ENCODE measurements around the gene SUMO3. TPM values are rescaled to one million over a fixed set of nuclear protein-coding genes. Genes with fewer than 3 reads are reported as not detected.

Gene SUMO3
- total RNA-seq, 2 experiments from 2014 or later, result 86.5 to 89.0 TPM

Other genes starting within 250 kb of the SUMO3 start
- gene KRTAP10-4, start 244.3 kb downstream of the SUMO3 start, total RNA-seq, result not detected
- not detected for gene KRTAP10-5, start 237.5 kb downstream of the SUMO3 start, total RNA-seq
- gene KRTAP10-6, start 225.6 kb downstream of the SUMO3 start, total RNA-seq, result not detected
- gene KRTAP10-7, start 217.5 kb downstream of the SUMO3 start, total RNA-seq, result not detected
- gene KRTAP10-8, start 206.0 kb downstream of the SUMO3 start, total RNA-seq, result not detected
- not detected for gene KRTAP10-9, start 191.0 kb downstream of the SUMO3 start, total RNA-seq
- not detected for gene KRTAP10-10, start 180.7 kb downstream of the SUMO3 start, total RNA-seq
- not detected for gene KRTAP10-11, start 171.6 kb downstream of the SUMO3 start, total RNA-seq
- gene KRTAP12-4, start 163.4 kb downstream of the SUMO3 start, total RNA-seq, result not detected
- gene KRTAP12-3, start 160.1 kb downstream of the SUMO3 start, total RNA-seq, result not detected
- gene KRTAP12-2, start 151.1 kb downstream of the SUMO3 start, total RNA-seq, result not detected
- not detected for gene KRTAP12-1, start 135.9 kb downstream of the SUMO3 start, total RNA-seq
- not detected for gene KRTAP10-12, start 120.9 kb downstream of the SUMO3 start, total RNA-seq
- gene TSPEAR, start 106.5 kb downstream of the SUMO3 start, total RNA-seq, result not detected
- gene UBE2G2, start 16.2 kb downstream of the SUMO3 start, total RNA-seq, result 10 to 100 TPM; 70.7 to 74.0 TPM
- 10 to 100 TPM; 80.3 to 82.6 TPM for gene PTTG1IP, start 55.6 kb upstream of the SUMO3 start, total RNA-seq
- gene ITGB2, start 102.8 kb upstream of the SUMO3 start, total RNA-seq, result 100 to 1,000 TPM; 631 to 642 TPM
- gene SLX9, start 122.0 kb upstream of the SUMO3 start, total RNA-seq, result 10 to 100 TPM; 42.4 to 47.0 TPM

All from activated CD4-positive, alpha-beta memory T cell treated with anti-CD3 and anti-CD28 coated beads, Interleukin-2, amount 10 ng/mL, durations not matched to agents 7 days and 5 days (primary cell).